Activated naive CD8-positive, alpha-beta T cell treated with anti-CD3 and anti-CD28 coated beads, Interleukin-2, amount 50 U/mL, for 24 hours (primary cell): ENCODE measurements around the gene KLK10.
"Not testable (repeated sequence)": the region's sequence is repeated elsewhere in the genome, so short reads cannot be mapped to it uniquely, and the experiment has no call there.

Source experiments
- ATAC-seq: fragments of 150-1000 bp; cut with Tn5 transposase; one replicate; pipeline ENCODE4 v1.10.0; 2021
- DNase-seq: peaks from one replicate; pipeline ENCODE4 v3.0.0; 2021
- H3K27ac Mint-ChIP-seq: one replicate; pipeline ENCODE4 v1.8.0; 2021; ENCODE audit warnings: mild to moderate bottlenecking, mixed read lengths
- H3K27me3 Mint-ChIP-seq: one replicate; pipeline ENCODE4 v1.8.0; 2021; ENCODE audit warnings: mixed read lengths
- H3K36me3 Mint-ChIP-seq: one replicate; pipeline ENCODE4 v1.8.0; 2021; ENCODE audit warnings: low read depth, mixed read lengths
- H3K4me1 Mint-ChIP-seq: one replicate; pipeline ENCODE4 v1.8.0; 2021; ENCODE audit warnings: mixed read lengths
- H3K4me3 Mint-ChIP-seq: one replicate; pipeline ENCODE4 v1.8.0; 2021; ENCODE audit warnings: mild to moderate bottlenecking, moderate library complexity, mixed read lengths
- H3K9me3 Mint-ChIP-seq: one replicate; pipeline ENCODE4 v1.8.0; 2021; ENCODE audit warnings: mixed read lengths

The KLK10 gene

DNA sequence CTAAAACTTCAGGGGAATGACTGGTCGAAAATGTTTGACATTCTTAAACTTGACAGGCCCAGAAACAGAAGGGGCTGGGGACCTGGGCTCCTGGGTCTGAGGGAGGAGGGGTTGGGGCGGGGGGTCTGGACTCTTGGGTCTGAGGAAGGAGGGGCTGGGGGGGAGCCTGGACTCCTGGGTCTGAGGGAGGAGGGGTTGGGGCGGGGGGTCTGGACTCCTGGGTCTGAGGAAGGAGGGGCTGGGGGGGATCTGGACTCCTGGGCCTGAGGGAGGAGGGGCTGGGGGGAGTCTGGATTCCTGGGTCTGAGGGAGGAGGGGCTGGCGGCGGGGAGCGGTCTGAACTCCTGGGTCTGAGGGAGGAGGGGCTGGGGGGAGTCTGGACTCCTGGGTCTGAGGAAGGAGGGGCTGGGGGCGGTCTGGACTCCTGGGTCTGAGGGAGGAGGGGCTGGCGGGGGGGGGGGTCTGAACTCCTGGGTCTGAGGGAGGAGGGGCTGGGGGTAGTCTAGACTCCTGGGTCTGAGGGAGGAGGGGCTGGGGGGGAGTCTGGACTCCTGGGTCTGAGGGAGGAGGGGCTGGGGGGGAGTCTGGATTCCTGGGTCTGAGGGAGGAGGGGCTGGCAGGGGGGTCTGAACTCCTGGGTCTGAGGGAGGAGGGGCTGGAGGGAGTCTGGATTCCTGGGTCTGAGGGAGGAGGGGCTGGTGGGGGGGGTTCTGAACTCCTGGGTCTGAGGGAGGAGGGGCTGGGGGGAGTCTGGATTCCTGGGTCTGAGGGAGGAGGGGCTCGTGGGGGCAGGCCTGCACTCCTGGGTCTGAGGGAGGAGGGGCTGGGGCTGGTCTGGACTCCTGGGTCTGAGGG lies 44.6 kb downstream of the KLK10 start:
- DNase-seq = no peak
- no peak for ATAC-seq
- no peak overlapping the region for H3K4me3 Mint-ChIP-seq
- no peaks in the 10 kb centered on the region for H3K9me3 Mint-ChIP-seq
- H3K4me1 Mint-ChIP-seq = no peaks in the 10 kb centered on the region
- peaks cover 42% of the 10 kb centered on the region for H3K27me3 Mint-ChIP-seq
- no peaks in the 10 kb centered on the region for H3K36me3 Mint-ChIP-seq
- no peak overlapping the region for H3K27ac Mint-ChIP-seq

DNA sequence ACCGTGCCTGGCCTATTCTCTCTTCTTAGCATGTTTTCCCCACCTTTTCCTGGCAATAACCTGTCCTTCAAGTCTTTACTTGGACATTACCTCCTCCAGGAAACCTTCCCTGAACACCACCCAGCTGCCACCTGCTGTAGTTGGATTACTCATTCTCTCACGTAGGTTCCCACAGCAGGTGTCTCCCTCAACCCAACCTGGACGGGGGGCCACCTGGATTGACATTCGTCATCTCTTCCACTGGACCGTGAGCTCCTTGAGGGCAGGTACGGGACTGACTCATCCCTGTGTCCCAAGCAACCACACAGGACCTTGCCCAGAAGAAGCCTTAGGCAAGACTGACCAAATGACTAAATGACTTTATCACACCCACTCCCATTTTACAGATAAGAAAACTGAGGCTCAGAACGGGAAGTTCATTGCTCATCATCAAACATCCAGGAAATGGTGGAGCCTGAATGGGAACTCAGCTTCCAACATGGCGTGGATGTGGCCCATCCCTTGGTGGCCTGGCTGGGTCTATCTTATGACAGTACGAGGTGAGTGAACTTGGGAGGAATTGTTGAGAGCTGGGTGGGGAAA lies 46.6 kb downstream of the KLK10 start:
- Mint-ChIP-seq H3K4me1 (no peaks in the 10 kb centered on the region), H3K27me3 (peaks cover 44% of the 10 kb centered on the region), H3K27ac (no peak overlapping the region), H3K4me3 (no peak overlapping the region), H3K9me3 (no peaks in the 10 kb centered on the region), H3K36me3 (no peaks in the 10 kb centered on the region)
- ATAC-seq (no peak), DNase-seq (no peak)

DNA sequence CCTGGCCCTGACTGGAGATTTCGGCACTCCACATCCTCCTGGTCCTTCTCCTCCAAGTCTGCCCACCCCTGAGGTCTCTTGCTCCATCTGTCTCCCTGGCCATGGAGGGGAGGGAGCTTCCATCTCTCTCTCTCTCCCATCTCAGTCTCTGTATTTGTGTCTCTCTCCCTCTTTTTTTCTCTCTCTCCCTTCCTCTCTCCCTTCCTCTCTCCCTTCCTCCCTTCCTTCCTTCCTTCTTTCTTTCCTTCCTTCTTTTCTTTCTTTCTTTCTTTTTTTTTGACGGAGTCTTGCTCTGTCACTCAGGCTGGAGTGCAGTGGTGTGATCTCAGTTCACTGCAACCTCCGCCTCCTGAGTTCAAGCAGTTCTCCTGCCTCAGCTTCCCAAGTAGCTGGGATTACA lies 49.7 kb downstream of the KLK10 start:
- ATAC-seq, H3K4me1 Mint-ChIP-seq, H3K9me3 Mint-ChIP-seq, H3K27ac Mint-ChIP-seq, H3K36me3 Mint-ChIP-seq, DNase-seq, H3K4me3 Mint-ChIP-seq: not testable (repeated sequence)
- peaks cover 34% of the 10 kb centered on the region for H3K27me3 Mint-ChIP-seq

DNA sequence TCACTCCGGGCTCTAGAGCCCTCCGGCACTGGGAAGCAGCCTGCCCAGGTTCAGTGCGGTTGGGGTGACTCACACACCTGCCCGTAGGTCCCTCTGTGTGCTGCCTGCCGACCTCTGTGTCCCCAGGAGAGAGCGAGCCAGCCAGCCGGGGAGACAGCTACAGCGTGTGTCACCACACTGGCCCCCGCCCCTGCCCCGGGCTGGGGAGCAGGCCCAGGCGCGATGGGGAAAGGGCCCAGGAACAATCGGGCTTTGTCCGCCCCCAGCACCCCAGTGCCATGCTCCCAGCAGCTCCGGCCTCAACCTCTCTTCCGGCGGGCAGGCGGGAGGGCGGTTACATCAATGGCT lies 50.1 kb downstream of the KLK10 start, which contains the start of gene KLK6:
TSS of gene KLK6 (minus strand) at position 179 of the 348 bp plus-strand sequence. CDS start 1,487 bp downstream, outside the sequence.
- Mint-ChIP-seq H3K4me3 (no peak within 1 kb of the TSS), H3K36me3 (no peaks in the 10 kb centered on the region)

DNA sequence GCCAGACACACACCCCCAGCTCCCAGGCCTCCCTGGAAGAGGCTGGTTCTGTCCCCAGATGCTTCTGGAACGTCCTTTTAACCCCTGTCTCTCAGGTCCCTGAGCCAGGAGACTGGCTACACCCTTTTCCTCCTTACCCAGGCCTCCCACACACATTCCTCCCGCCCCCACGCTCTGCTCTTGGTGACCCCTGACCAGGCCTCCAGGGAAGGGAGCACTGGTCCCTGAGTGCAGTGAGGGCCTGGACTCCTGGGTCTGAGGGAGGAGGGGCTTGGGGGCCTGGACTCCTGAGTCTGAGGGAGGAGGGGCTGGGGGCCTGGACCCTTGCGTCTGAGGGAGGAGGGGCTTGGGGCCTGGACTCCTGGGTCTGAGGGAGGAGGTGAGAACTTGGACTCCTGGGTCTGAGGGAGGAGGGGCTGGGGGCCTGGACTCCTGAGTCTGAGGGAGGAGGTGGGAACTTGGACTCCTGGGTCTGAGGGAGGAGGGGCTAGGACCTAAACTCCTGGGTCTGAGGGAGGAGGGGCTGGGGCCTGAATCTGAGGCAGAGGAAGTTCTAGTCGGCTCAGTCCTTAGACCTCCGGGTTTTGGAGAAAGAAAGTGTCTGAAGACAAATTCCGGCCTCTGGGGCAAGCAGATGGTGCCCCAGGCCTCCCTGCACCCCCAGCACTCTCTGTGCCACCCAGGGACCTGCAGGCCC lies 50.6 kb downstream of the KLK10 start:
- DNase-seq (no peak), ATAC-seq (no peak)
- H3K4me1 Mint-ChIP-seq = no peaks in the 10 kb centered on the region
- peaks cover 32% of the 10 kb centered on the region for H3K27me3 Mint-ChIP-seq
- no peak overlapping the region for H3K4me3 Mint-ChIP-seq
- H3K27ac Mint-ChIP-seq = no peak overlapping the region
- H3K9me3 Mint-ChIP-seq = peaks cover 2% of the 10 kb centered on the region
- H3K36me3 Mint-ChIP-seq = no peaks in the 10 kb centered on the region

More for the DNA sequence above, 50.1 kb downstream of the KLK10 start, which contains the start of gene KLK6:
- no peak for DNase-seq
- H3K9me3 Mint-ChIP-seq = no peaks in the 10 kb centered on the region
- no peak within 1 kb of the TSS for H3K27ac Mint-ChIP-seq
- H3K27me3 Mint-ChIP-seq = peaks cover 32% of the 10 kb centered on the region
- no peaks in the 10 kb centered on the region for H3K4me1 Mint-ChIP-seq
- ATAC-seq = no peak

DNA sequence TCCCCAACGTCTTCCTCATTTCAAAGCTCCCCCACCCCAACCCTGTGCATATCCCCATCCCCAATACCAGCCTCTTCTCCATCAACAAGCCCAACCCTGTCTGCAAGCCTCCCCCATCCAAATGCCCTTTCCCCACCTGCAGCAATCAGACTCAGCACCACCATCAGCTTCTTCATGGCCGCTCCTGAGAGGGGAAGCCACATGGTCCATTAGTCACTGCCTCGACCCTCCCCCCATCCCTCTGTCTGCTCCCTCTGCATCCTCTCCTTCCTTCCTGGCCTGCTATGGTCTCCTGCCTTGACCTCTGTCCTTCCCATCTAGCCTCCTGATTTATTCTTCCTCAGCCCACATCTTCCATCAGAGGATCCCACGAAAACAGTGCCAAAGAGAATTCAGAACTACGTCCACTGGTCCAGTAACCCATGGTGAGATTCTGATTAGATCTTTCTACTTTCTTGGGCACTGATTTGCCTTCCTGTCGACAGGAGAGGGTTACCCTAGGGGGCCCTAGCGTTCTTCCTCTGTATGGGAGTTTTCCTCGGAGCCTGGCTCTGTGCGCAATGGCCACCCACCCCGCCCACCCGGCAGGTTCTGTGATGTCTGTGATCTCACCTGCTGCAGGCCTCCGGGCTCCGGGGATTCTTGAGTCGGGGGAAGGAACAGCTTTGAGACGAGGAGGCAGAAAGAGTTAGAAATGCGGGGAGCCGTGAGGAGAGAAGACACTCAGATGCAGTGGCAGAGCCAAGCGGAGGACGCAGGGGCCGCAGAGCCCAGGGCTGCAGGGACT lies 51.4 kb downstream of the KLK10 start:
- H3K4me1 Mint-ChIP-seq = no peaks in the 10 kb centered on the region
- no peak overlapping the region for H3K27ac Mint-ChIP-seq
- no peak overlapping the region for H3K4me3 Mint-ChIP-seq
- DNase-seq = no peak
- no peaks in the 10 kb centered on the region for H3K36me3 Mint-ChIP-seq
- ATAC-seq = no peak
- peaks cover 29% of the 10 kb centered on the region for H3K27me3 Mint-ChIP-seq
- H3K9me3 Mint-ChIP-seq = peaks cover 6% of the 10 kb centered on the region

DNA sequence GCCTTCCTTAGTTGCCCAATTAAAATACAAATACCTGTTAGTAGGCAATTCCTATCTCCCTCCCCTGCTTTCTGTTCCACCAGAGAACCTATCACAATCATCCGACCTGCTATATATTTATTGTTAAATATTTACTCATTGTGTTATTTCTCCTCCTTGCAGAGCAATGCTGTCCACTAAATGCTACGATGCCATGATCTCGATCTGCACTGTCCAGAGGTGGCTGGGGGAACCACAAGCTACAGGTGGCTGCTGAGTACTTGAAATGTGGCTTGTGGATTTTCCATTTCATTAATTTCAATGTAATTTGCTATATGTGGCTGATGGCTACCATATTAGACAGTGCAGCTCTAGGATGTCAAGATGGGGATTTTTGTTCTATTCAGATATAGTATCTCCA lies 55.2 kb downstream of the KLK10 start:
- no peak overlapping the region for H3K4me3 Mint-ChIP-seq
- peaks cover 21% of the 10 kb centered on the region for H3K9me3 Mint-ChIP-seq
- no peak overlapping the region for H3K27ac Mint-ChIP-seq
- ATAC-seq = no peak
- no peaks in the 10 kb centered on the region for H3K4me1 Mint-ChIP-seq
- H3K27me3 Mint-ChIP-seq = peaks cover 35% of the 10 kb centered on the region
- DNase-seq = no peak
- peaks cover 2% of the 10 kb centered on the region for H3K36me3 Mint-ChIP-seq

DNA sequence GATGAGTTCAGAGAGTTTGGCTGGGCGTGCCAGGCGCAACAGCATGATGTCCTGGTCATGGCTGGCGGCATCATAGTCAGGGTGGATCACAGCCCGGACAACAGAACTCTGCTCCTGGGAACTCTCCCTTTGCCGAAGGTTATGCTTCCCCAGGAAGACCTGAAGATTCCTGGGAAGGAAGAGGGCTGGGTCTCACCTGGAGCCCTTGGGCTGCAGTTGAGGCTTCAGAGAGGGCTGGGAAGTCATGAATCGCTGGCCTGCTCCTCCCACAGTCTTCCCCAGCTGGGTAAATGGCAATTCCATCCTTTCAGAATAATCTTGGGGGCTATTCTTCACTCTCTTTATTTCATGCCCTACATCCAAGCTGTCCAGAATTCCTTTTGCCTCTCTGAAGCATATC lies 56.1 kb downstream of the KLK10 start:
- H3K4me3 Mint-ChIP-seq = no peak overlapping the region
- no peaks in the 10 kb centered on the region for H3K4me1 Mint-ChIP-seq
- DNase-seq (no peak), ATAC-seq (no peak)
- peaks cover 37% of the 10 kb centered on the region for H3K27me3 Mint-ChIP-seq
- peaks cover 2% of the 10 kb centered on the region for H3K36me3 Mint-ChIP-seq
- peaks cover 22% of the 10 kb centered on the region for H3K9me3 Mint-ChIP-seq
- H3K27ac Mint-ChIP-seq = no peak overlapping the region
